Measurements from ENCODE around the gene CYP4A11.
"Not testable (repeated sequence)": the region's sequence is repeated elsewhere in the genome, so short reads cannot be mapped to it uniquely, and the experiment has no call there.

Gene CYP4A11

GRCh38 chr1:46941135-46941694 lies at the start of gene CYP4A11:
Gene CYP4A11 (minus strand): TSS chr1:46941476. CDS start chr1:46941433, 43 bp downstream.
- DNase-seq (ENCODE audit: low read depth) = no peak

GRCh38 chr1:46990541-46990940 lies 49.3 kb upstream of the CYP4A11 start:
- not testable (repeated sequence) for DNase-seq (ENCODE audit: low read depth)

- no peak for DNase-seq (ENCODE audit: low read depth)
These were observed 42.7 kb upstream of the CYP4A11 start for GRCh38 chr1:46983830-46984586.

- DNase-seq (ENCODE audit: low read depth) = no peak
These were observed 42.0 kb upstream of the CYP4A11 start for GRCh38 chr1:46983166-46983829.

- no peak for DNase-seq (ENCODE audit: low read depth)
These were observed 27.8 kb upstream of the CYP4A11 start for GRCh38 chr1:46969014-46969619.

GRCh38 chr1:46962272-46962671 lies 21.0 kb upstream of the CYP4A11 start:
- not testable (repeated sequence) for DNase-seq (ENCODE audit: low read depth)

GRCh38 chr1:46961066-46961758 lies 19.9 kb upstream of the CYP4A11 start:
- DNase-seq (ENCODE audit: low read depth) = no peak

GRCh38 chr1:46960250-46960649 lies 19.0 kb upstream of the CYP4A11 start:
- DNase-seq (ENCODE audit: low read depth) = no peak

- not testable (repeated sequence) for DNase-seq (ENCODE audit: low read depth)
These were observed 13.8 kb upstream of the CYP4A11 start for GRCh38 chr1:46955116-46955515.

GRCh38 chr1:46953847-46954246 lies 12.6 kb upstream of the CYP4A11 start:
- DNase-seq (ENCODE audit: low read depth) = not testable (repeated sequence)

- DNase-seq (ENCODE audit: low read depth) = not testable (repeated sequence)
These were observed 8.1 kb upstream of the CYP4A11 start for GRCh38 chr1:46949417-46949666.

- no peak for DNase-seq (ENCODE audit: low read depth)
These were observed 7.5 kb upstream of the CYP4A11 start for GRCh38 chr1:46948629-46949416.

- not testable (repeated sequence) for DNase-seq (ENCODE audit: low read depth)
These were observed 6.4 kb upstream of the CYP4A11 start for GRCh38 chr1:46947706-46948105.

- no peak for DNase-seq (ENCODE audit: low read depth)
These were observed 810 bp upstream of the CYP4A11 start for GRCh38 chr1:46942086-46942485.

GRCh38 chr1:46940307-46940706 lies 969 bp downstream of the CYP4A11 start:
- no peak for DNase-seq (ENCODE audit: low read depth)

GRCh38 chr1:46937270-46937669 lies 4.0 kb downstream of the CYP4A11 start:
- no peak for DNase-seq (ENCODE audit: low read depth)

- DNase-seq (ENCODE audit: low read depth) = no peak
These were observed 4.5 kb downstream of the CYP4A11 start for GRCh38 chr1:46936788-46937187.

- DNase-seq (ENCODE audit: low read depth) = not testable (repeated sequence)
These were observed 6.4 kb downstream of the CYP4A11 start for GRCh38 chr1:46934852-46935251.

GRCh38 chr1:46932020-46932419 lies 9.3 kb downstream of the CYP4A11 start:
- DNase-seq (ENCODE audit: low read depth) = not testable (repeated sequence)

GRCh38 chr1:46931151-46931550 lies 10.1 kb downstream of the CYP4A11 start:
- no peak for DNase-seq (ENCODE audit: low read depth)

GRCh38 chr1:46927249-46927835 lies 13.9 kb downstream of the CYP4A11 start:
- DNase-seq (ENCODE audit: low read depth) = no peak

All from GM04504 (cell line).